NCI-H1436 treated with DMSO at 0.1 percent for 48 hours (cell line): ENCODE measurements around the gene LAMA3.

Source experiments
- DNase-seq: peaks from one replicate; lab custom pipeline; 2025; lab: John Stamatoyannopoulos, UW

LAMA3 gene

GRCh38 chr18:23689031-23689615 lies at the start of gene LAMA3:
LAMA3 (plus strand) TSS chr18:23689453; CDS start chr18:23689684, 231 bp downstream.
- DNase-seq, result no peak

GRCh38 chr18:23640052-23640451 lies 49.2 kb upstream of the LAMA3 start:
- DNase-seq, result no peak

- no peak for DNase-seq
Observed at GRCh38 chr18:23641143-23641720, 48.0 kb upstream of the LAMA3 start.

GRCh38 chr18:23641937-23642666 lies 47.2 kb upstream of the LAMA3 start:
- DNase-seq, result no peak

GRCh38 chr18:23643815-23644490 lies 45.3 kb upstream of the LAMA3 start:
- no peak for DNase-seq

GRCh38 chr18:23645568-23646175 lies 43.6 kb upstream of the LAMA3 start:
- no peak for DNase-seq

GRCh38 chr18:23646282-23646681 lies 43.0 kb upstream of the LAMA3 start:
- DNase-seq, result no peak

GRCh38 chr18:23648456-23648855 lies 40.8 kb upstream of the LAMA3 start:
- no peak for DNase-seq

- DNase-seq, result no peak
Observed at GRCh38 chr18:23648940-23649607, 40.2 kb upstream of the LAMA3 start.

GRCh38 chr18:23650968-23651927 lies 38.0 kb upstream of the LAMA3 start:
- no peak for DNase-seq

GRCh38 chr18:23652232-23652631 lies 37.0 kb upstream of the LAMA3 start:
- no peak for DNase-seq

- no peak for DNase-seq
Observed at GRCh38 chr18:23658285-23658684, 31.0 kb upstream of the LAMA3 start.

GRCh38 chr18:23661735-23662308 lies 27.4 kb upstream of the LAMA3 start:
- no peak for DNase-seq

- DNase-seq, result no peak
Observed at GRCh38 chr18:23662309-23663263, 26.7 kb upstream of the LAMA3 start, which contains the start of gene ANKRD29. ANKRD29 (minus strand) TSS chr18:23662911; CDS start chr18:23662730, 181 bp downstream.

GRCh38 chr18:23664674-23665073 lies 24.6 kb upstream of the LAMA3 start:
- DNase-seq, result no peak

- DNase-seq, result no peak
Observed at GRCh38 chr18:23667114-23667513, 22.1 kb upstream of the LAMA3 start.

GRCh38 chr18:23668731-23669130 lies 20.5 kb upstream of the LAMA3 start:
- DNase-seq, result no peak

GRCh38 chr18:23669202-23669766 lies 20.0 kb upstream of the LAMA3 start:
- no peak for DNase-seq
